Measurements from ENCODE around the gene ASIP. TPM values are rescaled to one million over a fixed set of nuclear protein-coding genes. Genes with fewer than 3 reads are reported as not detected.
"Not testable (repeated sequence)": the region's sequence is repeated elsewhere in the genome, so short reads cannot be mapped to it uniquely, and the experiment has no call there.

The ASIP gene
- total RNA-seq, 1 donor from 2014 or later: 1.1 TPM

DNA sequence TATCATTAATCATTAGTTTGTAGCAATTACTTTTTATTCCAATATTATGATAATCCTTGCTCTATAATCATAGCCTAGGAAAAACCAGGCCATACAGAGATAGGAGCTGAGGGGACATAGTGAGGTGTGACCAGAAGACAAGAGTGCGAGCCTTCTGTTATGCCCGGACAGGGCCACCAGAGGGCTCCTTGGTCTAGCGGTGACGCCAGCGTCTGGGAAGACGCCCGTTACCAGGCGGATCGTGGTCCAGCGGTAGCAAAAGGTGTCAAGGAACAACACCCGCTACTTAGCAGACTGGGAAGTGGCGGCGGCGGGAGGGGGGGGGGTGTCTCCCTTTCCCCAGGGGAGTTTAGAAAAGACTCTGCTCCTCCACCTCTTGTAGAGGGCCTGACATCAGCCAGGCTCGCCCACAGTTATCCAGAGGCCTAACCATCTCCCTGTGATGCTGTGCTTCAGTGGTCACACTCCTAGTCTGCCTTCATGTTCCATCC, 57.1 kb downstream of the ASIP start:
- peaks cover 20% of the 10 kb centered on the region for H3K4me1 Mint-ChIP-seq (ENCODE audit: unreplicated experiment)
- H3K27ac Mint-ChIP-seq; H3K27me3 Mint-ChIP-seq; DNase-seq (ENCODE audit: extremely low spot score, unreplicated experiment); H3K4me3 Mint-ChIP-seq; H3K9me3 Mint-ChIP-seq: not testable (repeated sequence)
- TF ChIP-seq, protein P1, sequence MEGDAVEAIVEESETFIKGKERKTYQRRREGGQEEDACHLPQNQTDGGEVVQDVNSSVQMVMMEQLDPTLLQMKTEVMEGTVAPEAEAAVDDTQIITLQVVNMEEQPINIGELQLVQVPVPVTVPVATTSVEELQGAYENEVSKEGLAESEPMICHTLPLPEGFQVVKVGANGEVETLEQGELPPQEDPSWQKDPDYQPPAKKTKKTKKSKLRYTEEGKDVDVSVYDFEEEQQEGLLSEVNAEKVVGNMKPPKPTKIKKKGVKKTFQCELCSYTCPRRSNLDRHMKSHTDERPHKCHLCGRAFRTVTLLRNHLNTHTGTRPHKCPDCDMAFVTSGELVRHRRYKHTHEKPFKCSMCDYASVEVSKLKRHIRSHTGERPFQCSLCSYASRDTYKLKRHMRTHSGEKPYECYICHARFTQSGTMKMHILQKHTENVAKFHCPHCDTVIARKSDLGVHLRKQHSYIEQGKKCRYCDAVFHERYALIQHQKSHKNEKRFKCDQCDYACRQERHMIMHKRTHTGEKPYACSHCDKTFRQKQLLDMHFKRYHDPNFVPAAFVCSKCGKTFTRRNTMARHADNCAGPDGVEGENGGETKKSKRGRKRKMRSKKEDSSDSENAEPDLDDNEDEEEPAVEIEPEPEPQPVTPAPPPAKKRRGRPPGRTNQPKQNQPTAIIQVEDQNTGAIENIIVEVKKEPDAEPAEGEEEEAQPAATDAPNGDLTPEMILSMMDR (conservative IDR thresholded peaks at IDR 0.05): peak; percentile 65
- H3K36me3 Mint-ChIP-seq: peaks cover 20% of the 10 kb centered on the region

DNA sequence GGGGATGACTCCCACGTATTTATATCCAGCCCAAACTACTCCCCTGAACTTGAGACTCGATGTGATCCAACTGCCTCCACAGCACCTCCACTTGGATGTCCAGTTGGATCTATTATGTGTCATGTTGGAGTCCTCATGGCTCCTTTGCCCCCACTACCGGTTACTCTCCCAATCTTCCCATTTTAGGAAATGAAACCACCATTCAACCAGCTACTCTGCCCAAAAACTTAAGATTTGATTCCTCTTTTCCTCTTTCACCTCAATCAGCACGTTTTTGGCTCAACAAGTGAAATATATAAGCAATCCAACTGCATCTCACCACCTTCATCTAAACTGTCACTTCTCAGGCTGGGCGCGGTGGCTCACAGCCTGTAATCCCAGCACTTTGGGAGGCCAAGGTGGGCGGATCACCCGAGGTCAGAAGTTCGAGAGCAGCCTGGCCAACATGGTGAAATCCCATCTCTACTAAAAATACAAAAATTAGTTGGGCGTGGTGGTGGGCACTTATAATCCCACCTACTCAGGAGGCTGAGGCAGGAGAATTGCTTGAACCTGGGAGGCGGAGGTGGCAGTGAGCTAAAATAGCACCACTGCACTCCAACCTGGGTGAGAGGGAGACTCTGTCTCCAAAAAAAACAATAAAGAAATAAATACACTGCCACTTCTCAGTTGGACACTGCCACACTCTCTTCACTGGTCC, 58.5 kb downstream of the ASIP start:
- H3K27ac Mint-ChIP-seq: no peak overlapping the region
- TF ChIP-seq, protein P1 (conservative IDR thresholded peaks at IDR 0.05): no peak
- peaks cover 22% of the 10 kb centered on the region for H3K4me1 Mint-ChIP-seq (ENCODE audit: unreplicated experiment)
- H3K36me3 Mint-ChIP-seq: peaks cover 10% of the 10 kb centered on the region
- H3K27me3 Mint-ChIP-seq: no peaks in the 10 kb centered on the region
- no peaks in the 10 kb centered on the region for H3K9me3 Mint-ChIP-seq
- no peak for DNase-seq (ENCODE audit: extremely low spot score, unreplicated experiment)
- H3K4me3 Mint-ChIP-seq: no peak overlapping the region

DNA sequence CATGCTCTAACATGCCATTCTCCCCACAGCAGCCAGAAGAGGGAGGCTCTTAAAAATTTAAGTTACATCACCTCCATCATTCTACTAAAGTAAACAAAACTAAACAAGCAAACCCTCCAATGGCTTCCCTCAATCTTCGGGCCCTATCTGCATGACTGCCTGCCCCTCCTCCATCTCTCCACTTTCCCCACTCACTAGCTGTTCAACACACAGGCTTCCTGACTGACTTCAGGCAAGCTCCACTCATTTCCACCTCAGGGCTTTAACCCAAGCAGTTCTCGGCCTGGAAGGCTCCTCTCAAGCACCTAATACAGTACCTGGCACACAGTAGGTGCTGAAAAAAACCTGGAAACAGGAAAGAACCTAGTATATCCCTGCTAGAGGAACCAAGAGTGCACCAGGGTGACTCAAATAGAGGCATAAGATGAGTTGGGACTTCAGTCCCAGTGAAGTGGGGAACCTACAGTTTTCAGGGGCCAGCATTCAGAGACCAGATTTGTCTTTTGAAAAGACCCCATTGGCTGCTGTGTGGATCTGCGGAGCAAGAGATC, 59.1 kb downstream of the ASIP start:
- no peak for DNase-seq (ENCODE audit: extremely low spot score, unreplicated experiment)
- Mint-ChIP-seq H3K9me3 (no peaks in the 10 kb centered on the region), H3K36me3 (peaks cover 10% of the 10 kb centered on the region), H3K4me1 (ENCODE audit: unreplicated experiment) (peaks cover 23% of the 10 kb centered on the region), H3K27ac (no peak overlapping the region), H3K27me3 (no peaks in the 10 kb centered on the region), H3K4me3 (no peak overlapping the region)
- TF ChIP-seq, protein P1 (conservative IDR thresholded peaks at IDR 0.05): no peak

DNA sequence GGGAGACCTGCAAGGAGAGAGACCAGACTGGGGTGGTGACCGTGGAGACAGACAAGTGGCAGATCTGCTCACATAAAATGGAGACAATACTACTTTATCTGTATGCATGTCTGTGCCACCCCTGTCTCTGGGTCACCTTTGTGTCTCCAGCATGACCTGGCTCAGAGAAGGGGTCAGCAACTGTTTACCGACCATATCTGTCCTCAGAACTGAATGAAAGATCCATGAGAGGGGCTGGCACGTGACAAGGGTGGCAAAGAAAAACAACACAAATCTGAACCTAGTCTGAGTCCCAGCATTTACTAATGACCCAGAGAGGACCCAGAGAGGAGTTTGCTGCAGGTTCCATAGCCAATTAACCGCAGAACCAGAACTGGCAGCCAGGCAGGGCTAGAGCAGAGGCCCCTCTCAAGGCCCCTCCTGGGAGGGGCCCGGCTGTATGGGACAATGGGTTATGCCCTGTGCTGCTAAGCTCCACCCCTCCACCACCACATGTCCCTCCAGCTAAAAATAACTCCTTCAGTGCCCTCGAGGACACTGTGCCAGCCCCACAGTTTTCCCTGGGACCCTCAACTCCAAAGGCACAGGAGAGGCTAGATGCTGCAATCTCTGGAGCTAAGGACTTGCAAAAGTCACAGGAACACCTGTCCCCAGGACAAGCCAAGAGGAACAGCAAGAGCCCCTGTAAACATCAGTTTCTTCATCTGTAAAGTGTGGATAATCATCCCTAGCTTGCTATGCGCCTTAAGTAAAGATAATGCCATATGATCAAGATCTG, 59.8 kb downstream of the ASIP start:
- Mint-ChIP-seq H3K36me3 (peaks cover 5% of the 10 kb centered on the region), H3K4me3 (no peak overlapping the region), H3K9me3 (no peaks in the 10 kb centered on the region), H3K4me1 (ENCODE audit: unreplicated experiment) (peaks cover 23% of the 10 kb centered on the region), H3K27me3 (no peaks in the 10 kb centered on the region), H3K27ac (peak overlapping the region; percentile 94)
- no peak for DNase-seq (ENCODE audit: extremely low spot score, unreplicated experiment)
- TF ChIP-seq, protein P1 (conservative IDR thresholded peaks at IDR 0.05): no peak

DNA sequence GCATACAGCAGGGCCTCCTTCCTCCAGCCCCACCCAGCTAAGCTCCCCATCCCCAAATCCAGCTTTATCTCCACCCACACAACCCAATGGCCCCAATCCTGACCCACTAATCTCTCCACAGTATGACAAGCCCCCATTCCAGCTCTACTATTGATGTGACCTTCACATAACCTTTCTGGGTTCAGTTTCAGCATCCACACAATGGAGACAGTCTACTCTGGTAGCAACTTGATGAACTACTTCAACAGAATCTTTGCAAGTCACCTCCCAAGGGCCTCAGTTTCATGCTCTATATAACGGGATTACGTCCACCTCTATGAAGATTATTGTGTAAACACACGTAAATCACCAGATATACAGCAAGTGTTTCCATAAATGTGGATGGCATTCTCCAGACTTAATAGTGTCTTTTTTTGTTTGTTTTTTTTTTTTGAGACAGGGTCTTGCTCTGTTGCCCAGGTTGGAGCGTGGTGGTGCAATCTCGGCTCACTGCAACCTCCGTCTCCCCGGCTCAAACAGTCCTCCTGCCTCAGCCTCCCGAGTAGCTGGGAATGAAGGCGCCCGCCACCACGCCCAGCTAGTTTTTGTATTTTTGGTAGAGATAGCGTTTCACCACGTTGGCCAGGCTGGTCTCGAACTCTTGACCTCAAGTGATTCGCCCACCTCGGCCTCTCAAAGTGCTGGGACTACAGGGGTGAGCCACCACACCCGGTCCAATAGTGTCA, 60.5 kb downstream of the ASIP start:
- peak overlapping the region; percentile 94 for H3K27ac Mint-ChIP-seq
- H3K36me3 Mint-ChIP-seq: peaks cover 4% of the 10 kb centered on the region
- no peaks in the 10 kb centered on the region for H3K27me3 Mint-ChIP-seq
- peaks cover 22% of the 10 kb centered on the region for H3K4me1 Mint-ChIP-seq (ENCODE audit: unreplicated experiment)
- no peak for DNase-seq (ENCODE audit: extremely low spot score, unreplicated experiment)
- H3K4me3 Mint-ChIP-seq: no peak overlapping the region
- TF ChIP-seq, protein P1 (conservative IDR thresholded peaks at IDR 0.05): no peak
- H3K9me3 Mint-ChIP-seq: no peaks in the 10 kb centered on the region

Measured in type B pancreatic cell (in vitro differentiated cells).